Activated B cell treated with CpG ODN at 0.5 μM for 24 hours (primary cell): ENCODE measurements around the gene PLCB1. TPM values are rescaled to one million over a fixed set of nuclear protein-coding genes. Genes with fewer than 3 reads are reported as not detected.

Experiments used
- ATAC-seq: fragments of 200-7000 bp; cut with Tn5 transposase; one replicate; pipeline ENCODE4 v1.10.0; 2021; ENCODE audit warnings: low read depth, mild to moderate bottlenecking, moderate library complexity
- CTCF ChIA-PET: fragments of 350-600 bp; sonication (Branson Sonifier 250); formaldehyde crosslinking; loops from one replicate; lab custom pipeline; 2021; ENCODE audit warnings: antibody characterized with exemption; lab: Charles Lee
- POLR2A ChIA-PET: fragments of 350-600 bp; sonication (Branson Sonifier 250); formaldehyde crosslinking; loops from one replicate; lab custom pipeline; 2021; ENCODE audit warnings: antibody characterized with exemption; lab: Charles Lee
- DNase-seq: peaks from one replicate; pipeline ENCODE4 v3.0.0; 2022
- H3K27ac Mint-ChIP-seq: one replicate; pipeline ENCODE4 v1.8.0; 2020; ENCODE audit warnings: mixed read lengths
- H3K27me3 Mint-ChIP-seq: one replicate; pipeline ENCODE4 v1.8.0; 2021; ENCODE audit warnings: mixed read lengths
- H3K36me3 Mint-ChIP-seq: one replicate; pipeline ENCODE4 v1.8.0; 2021; ENCODE audit warnings: low read depth, mixed read lengths
- H3K4me1 Mint-ChIP-seq: one replicate; pipeline ENCODE4 v1.8.0; 2021; ENCODE audit warnings: mixed read lengths
- H3K4me3 Mint-ChIP-seq: one replicate; pipeline ENCODE4 v1.8.0; 2020; ENCODE audit warnings: mild to moderate bottlenecking, mixed read lengths
- H3K9me3 Mint-ChIP-seq: one replicate; pipeline ENCODE4 v1.8.0; 2020; ENCODE audit warnings: mixed read lengths
- intact Hi-C: fragments of 100-400 bp; cut with micrococcal nuclease; formaldehyde crosslinking; loops from one replicate; pipeline ENCODE4 v1.15.1; 2024
- total RNA-seq: library from RNA; stranded (reverse); gene quantifications from 2 replicates; pipeline ENCODE4 v1.2.3, GENCODE V29; 2022
- TF ChIP-seq, protein P1 (sequence below): fragments of 200-600 bp; IDR thresholded peaks from one replicate; pipeline ENCODE4 v1.8.0; 2022; ENCODE audit warnings: antibody characterized with exemption, mild to moderate bottlenecking

Gene PLCB1
- total RNA-seq, 1 donor from 2014 or later, result 0.86 TPM

DNA sequence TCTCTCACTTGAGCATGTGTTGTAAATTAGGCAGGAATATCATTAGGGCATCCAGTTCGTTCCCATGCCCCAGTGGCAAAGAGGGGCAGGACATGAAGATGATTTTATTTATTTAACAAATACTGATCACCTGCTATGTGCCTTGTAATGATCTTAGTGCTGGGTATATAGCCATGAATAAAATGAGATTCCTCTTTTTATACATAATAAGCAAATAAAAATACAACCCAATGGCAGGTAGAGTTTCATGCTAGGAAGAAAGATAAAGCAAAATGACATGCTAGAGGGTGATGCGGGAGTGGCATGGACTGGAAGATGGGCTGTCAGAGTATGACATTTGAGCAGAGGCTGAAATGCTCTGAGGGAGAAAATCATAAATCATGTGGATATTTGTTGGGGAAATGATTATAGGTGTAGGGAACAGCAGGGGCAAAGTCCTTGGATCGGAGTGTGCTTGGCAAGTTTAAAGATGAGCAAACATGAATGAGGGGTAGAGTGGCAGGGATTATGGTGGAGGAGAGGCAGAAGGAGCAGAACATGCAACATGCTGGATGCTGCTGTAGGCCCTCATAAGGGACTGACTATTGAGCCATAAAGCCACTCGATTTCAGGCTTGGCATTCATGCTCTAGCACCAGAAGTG lies 342.1 kb downstream of the PLCB1 start:
- intact Hi-C loops, result no loop called here
- Mint-ChIP-seq H3K4me3 (no peak overlapping the region), H3K36me3 (no peaks in the 10 kb centered on the region), H3K27ac (no peak overlapping the region), H3K4me1 (no peaks in the 10 kb centered on the region), H3K27me3 (no peaks in the 10 kb centered on the region), H3K9me3 (no peaks in the 10 kb centered on the region)
- no peak for DNase-seq
- TF ChIP-seq, protein P1, sequence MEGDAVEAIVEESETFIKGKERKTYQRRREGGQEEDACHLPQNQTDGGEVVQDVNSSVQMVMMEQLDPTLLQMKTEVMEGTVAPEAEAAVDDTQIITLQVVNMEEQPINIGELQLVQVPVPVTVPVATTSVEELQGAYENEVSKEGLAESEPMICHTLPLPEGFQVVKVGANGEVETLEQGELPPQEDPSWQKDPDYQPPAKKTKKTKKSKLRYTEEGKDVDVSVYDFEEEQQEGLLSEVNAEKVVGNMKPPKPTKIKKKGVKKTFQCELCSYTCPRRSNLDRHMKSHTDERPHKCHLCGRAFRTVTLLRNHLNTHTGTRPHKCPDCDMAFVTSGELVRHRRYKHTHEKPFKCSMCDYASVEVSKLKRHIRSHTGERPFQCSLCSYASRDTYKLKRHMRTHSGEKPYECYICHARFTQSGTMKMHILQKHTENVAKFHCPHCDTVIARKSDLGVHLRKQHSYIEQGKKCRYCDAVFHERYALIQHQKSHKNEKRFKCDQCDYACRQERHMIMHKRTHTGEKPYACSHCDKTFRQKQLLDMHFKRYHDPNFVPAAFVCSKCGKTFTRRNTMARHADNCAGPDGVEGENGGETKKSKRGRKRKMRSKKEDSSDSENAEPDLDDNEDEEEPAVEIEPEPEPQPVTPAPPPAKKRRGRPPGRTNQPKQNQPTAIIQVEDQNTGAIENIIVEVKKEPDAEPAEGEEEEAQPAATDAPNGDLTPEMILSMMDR, result no peak
- POLR2A ChIA-PET, result no interaction called here
- ATAC-seq, result no peak
- CTCF ChIA-PET, result no interaction called here

DNA sequence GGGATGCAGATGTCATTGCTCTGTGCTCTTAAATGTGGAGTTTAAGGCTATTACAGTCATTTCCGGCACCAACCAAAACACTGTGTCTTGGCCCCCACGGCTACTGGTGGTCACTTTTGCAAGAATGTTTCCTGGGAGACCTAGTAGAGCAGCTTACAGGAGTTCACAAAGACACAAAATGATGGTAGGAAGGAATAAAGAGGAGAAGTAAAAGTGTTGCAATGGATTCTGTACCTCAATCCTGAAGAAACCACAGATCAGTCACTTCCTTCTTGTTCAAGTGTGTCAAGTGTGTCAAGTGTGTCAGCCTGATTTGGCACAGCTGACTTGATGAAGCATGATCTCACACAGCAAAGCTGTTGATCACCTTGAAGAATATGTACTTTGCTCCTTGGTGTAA lies 344.0 kb downstream of the PLCB1 start:
- H3K4me3 Mint-ChIP-seq, result no peak overlapping the region
- no peak for DNase-seq
- CTCF ChIA-PET, result no interaction called here

DNA sequence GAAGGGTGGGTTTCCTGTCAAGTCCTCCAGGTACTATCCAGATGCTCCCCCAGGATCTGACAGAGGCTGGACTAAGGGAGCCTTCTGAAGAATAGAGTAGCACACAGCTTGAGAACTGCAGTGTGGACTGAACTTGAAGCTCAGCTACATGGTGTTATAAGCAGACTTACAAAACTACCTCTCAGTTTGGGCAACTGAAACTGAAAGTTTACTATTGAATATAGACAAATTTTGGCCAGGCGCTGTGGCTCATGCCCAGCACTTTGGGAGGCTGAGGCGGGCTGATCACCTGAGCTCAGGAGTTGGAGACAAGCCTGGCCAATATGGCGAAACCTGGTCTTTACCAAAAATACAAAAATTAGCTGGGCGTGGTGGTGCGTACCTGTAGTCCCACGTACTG lies 348.5 kb downstream of the PLCB1 start:
- no peaks in the 10 kb centered on the region for H3K9me3 Mint-ChIP-seq
- H3K4me3 Mint-ChIP-seq, result no peak overlapping the region
- CTCF ChIA-PET, result no interaction called here
- ATAC-seq (no peak), DNase-seq (no peak)
- intact Hi-C loops, result no loop called here
- no peaks in the 10 kb centered on the region for H3K4me1 Mint-ChIP-seq
- POLR2A ChIA-PET, result no interaction called here
- H3K27ac Mint-ChIP-seq, result no peak overlapping the region
- H3K36me3 Mint-ChIP-seq, result no peaks in the 10 kb centered on the region
- TF ChIP-seq, protein P1, result no peak
- H3K27me3 Mint-ChIP-seq, result no peaks in the 10 kb centered on the region

More for the DNA sequence above, 344.0 kb downstream of the PLCB1 start:
- POLR2A ChIA-PET, result no interaction called here
- H3K4me1 Mint-ChIP-seq, result no peaks in the 10 kb centered on the region
- no peak for ATAC-seq
- H3K27me3 Mint-ChIP-seq, result no peaks in the 10 kb centered on the region
- H3K36me3 Mint-ChIP-seq, result no peaks in the 10 kb centered on the region
- TF ChIP-seq, protein P1, result no peak
- no peaks in the 10 kb centered on the region for H3K9me3 Mint-ChIP-seq
- intact Hi-C loops, result no loop called here
- H3K27ac Mint-ChIP-seq, result no peak overlapping the region

DNA sequence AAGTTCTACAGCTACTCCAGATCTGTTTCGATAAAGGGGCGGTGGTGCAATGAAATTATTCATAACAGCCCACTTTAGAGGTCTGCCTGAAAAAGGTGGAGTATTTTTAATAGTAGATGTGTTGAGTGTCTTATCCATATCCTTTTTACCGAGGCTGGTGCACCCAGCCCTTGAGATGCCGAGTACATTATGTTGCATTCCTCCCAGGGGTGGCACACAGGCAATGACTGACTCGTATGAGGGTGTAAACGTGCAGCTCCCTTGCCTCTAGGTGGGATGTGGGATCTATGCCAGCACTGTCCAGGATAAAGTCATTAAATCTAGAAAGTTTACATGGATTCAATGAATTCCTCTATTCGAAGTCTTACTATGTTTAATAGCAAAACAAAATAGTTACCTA lies 355.6 kb downstream of the PLCB1 start:
- CTCF ChIA-PET, result no interaction called here
- POLR2A ChIA-PET, result no interaction called here
- intact Hi-C loops, result no loop called here

DNA sequence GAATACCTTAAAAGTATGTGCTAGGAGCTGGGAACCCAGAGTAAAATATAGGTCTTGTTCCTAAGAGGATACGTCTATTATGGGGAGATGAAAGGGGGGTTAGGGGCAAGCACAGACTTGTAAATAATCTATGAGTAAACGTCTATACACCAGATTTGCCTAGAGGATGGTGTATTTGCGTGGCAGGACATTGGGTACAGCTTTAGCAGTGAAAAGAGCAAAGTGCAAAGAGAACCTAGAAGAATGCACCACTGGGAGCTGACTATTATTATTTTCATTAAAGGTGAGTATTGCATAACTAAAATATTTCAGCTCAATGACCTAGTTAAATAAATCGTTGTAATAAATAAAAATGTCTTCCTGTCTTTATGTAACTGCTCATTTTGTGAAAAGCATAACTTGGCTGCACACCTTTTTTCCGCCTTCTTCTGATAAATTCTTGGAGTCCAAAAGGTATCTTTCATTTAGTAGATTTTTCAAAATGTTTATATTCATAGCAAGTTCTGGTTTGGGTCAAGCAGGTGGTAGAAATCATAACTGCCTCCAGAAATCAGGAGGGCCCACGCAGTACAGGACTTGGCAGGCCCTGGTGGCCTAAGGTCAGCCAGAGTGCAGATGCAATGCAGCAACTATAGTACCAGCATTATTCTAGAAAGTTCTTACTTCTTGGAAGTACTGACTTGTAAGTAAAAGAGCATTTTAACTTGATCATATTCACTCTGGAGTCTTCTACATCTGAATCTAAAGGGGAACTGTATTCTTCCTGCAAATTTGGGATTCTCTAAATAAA lies 357.2 kb downstream of the PLCB1 start:
- no peak for ATAC-seq
- Mint-ChIP-seq H3K9me3 (no peaks in the 10 kb centered on the region), H3K27ac (no peak overlapping the region), H3K4me1 (no peaks in the 10 kb centered on the region), H3K27me3 (no peaks in the 10 kb centered on the region), H3K4me3 (no peak overlapping the region), H3K36me3 (no peaks in the 10 kb centered on the region)
- ChIA-PET CTCF (no interaction called here), POLR2A (no interaction called here)
- intact Hi-C loops, result no loop called here
- TF ChIP-seq, protein P1, result no peak
- DNase-seq, result no peak

More for the DNA sequence above, 355.6 kb downstream of the PLCB1 start:
- Mint-ChIP-seq H3K27ac (no peak overlapping the region), H3K36me3 (no peaks in the 10 kb centered on the region), H3K4me1 (no peaks in the 10 kb centered on the region), H3K9me3 (no peaks in the 10 kb centered on the region), H3K27me3 (no peaks in the 10 kb centered on the region), H3K4me3 (no peak overlapping the region)
- DNase-seq, result no peak
- ATAC-seq, result no peak
- TF ChIP-seq, protein P1, result no peak
